PC-3 (cell line): Measurements from ENCODE around the gene AKAP6. TPM values are rescaled to one million over a fixed set of nuclear protein-coding genes. Genes with fewer than 3 reads are reported as not detected.

Experiments
- ATAC-seq: fragments of 200-7000 bp; cut with Tn5 transposase; 2 replicates; pipeline ENCODE4 v1.9.1; 2020; ENCODE audit warnings: mild to moderate bottlenecking, moderate library complexity
- BruUV-seq: library from RNA; stranded (reverse); fragments of 400-500 nt; replicated peaks from 2 replicates; lab custom pipeline; 2021; lab: Mats Ljungman, UMichigan
- CTCF ChIA-PET: fragments of 300-600 bp; sonication (Branson Sonifier 250); formaldehyde crosslinking; loops from one replicate; lab custom pipeline; 2022; ENCODE audit warnings: antibody characterized with exemption; lab: Charles Lee
- POLR2A ChIA-PET: fragments of 300-600 bp; sonication (Branson Sonifier 250); formaldehyde crosslinking; loops from one replicate; lab custom pipeline; 2022; ENCODE audit warnings: antibody characterized with exemption; ENCODE audit not compliant: unreplicated experiment; lab: Charles Lee
- DNase-seq: peaks from one replicate; pipeline ENCODE4 v3.0.0-alpha.2; 2015
- H2AFZ ChIP-seq: fragments of 300-600 bp; sonication (generic); 2 replicates; pipeline ENCODE4 v1.6.0; 2016; ENCODE audit warnings: antibody characterized with exemption, low read length
- H3F3A ChIP-seq: fragments of 300-600 bp; sonication (generic); one replicate; pipeline ENCODE4 v1.6.0; 2017; ENCODE audit warnings: antibody characterized with exemption, low read length, control low read depth, mild to moderate bottlenecking; ENCODE audit not compliant: unreplicated experiment
- H3K27ac ChIP-seq: fragments of 300-600 bp; sonication (generic); 2 replicates; pipeline ENCODE4 v1.5.1; 2016; ENCODE audit warnings: mild to moderate bottlenecking, low read length
- H3K27me3 ChIP-seq: fragments of 300-600 bp; sonication (generic); 2 replicates; pipeline ENCODE4 v1.6.1; 2016; ENCODE audit warnings: low read length, mixed read lengths
- H3K36me3 ChIP-seq: fragments of 300-600 bp; sonication (generic); 2 replicates; pipeline ENCODE4 v1.6.1; 2016; ENCODE audit warnings: low read depth, mixed run types, low read length, mixed read lengths
- H3K4me1 ChIP-seq: fragments of 300-600 bp; sonication (generic); 2 replicates; pipeline ENCODE4 v1.5.1; 2016; ENCODE audit warnings: low read length; ENCODE audit not compliant: insufficient read depth
- H3K4me2 ChIP-seq: fragments of 300-600 bp; sonication (generic); 2 replicates; pipeline ENCODE4 v1.6.0; 2016; ENCODE audit warnings: low read length
- H3K4me3 ChIP-seq: fragments of 300-600 bp; sonication (generic); 2 replicates; pipeline ENCODE4 v1.5.1; 2016; ENCODE audit warnings: mild to moderate bottlenecking, low read length, mixed read lengths
- H3K79me2 ChIP-seq: fragments of 300-600 bp; sonication (generic); 2 replicates; pipeline ENCODE4 v1.6.1; 2017; ENCODE audit warnings: low read length, mixed read lengths
- H3K9ac ChIP-seq: fragments of 300-600 bp; sonication (generic); 2 replicates; pipeline ENCODE4 v1.6.0; 2016; ENCODE audit warnings: mild to moderate bottlenecking, low read length
- H3K9me2 ChIP-seq: fragments of 300-600 bp; sonication (generic); replicated peaks from 2 replicates; pipeline ENCODE4 v1.6.1; 2016; ENCODE audit warnings: mixed run types, low read length, mixed read lengths
- H3K9me3 ChIP-seq: fragments of 300-600 bp; sonication (generic); 2 replicates; pipeline ENCODE4 v1.6.1; 2016; ENCODE audit warnings: low read length, mixed read lengths
- H4K20me1 ChIP-seq: fragments of 300-600 bp; sonication (generic); 2 replicates; pipeline ENCODE4 v1.6.1; 2016; ENCODE audit warnings: low read length, mixed read lengths
- EZH2 ChIP-seq: fragments of 300-600 bp; sonication (generic); IDR thresholded peaks from one replicate; pipeline ENCODE4 v1.6.1; 2017; ENCODE audit warnings: antibody characterized with exemption, mild to moderate bottlenecking, low read length; ENCODE audit not compliant: unreplicated experiment
- EZH2phosphoT487 ChIP-seq: fragments of 300-600 bp; sonication (generic); IDR thresholded peaks from 2 replicates; pipeline ENCODE4 v1.6.1; 2018; ENCODE audit warnings: mild to moderate bottlenecking, antibody characterized with exemption, low read length, borderline replicate concordance
- intact Hi-C: fragments of 100-400 bp; cut with micrococcal nuclease; formaldehyde crosslinking; loops from 2 replicates; pipeline ENCODE4 v1.9.0; 2023
- total RNA-seq: library from RNA; depleted of rRNA; stranded (reverse); fragments of >200 nt; gene quantifications from 2 replicates; pipeline ENCODE4 v1.2.3, GENCODE V29; 2014
- TF ChIP-seq, protein P1 (sequence below): fragments of 300-600 bp; sonication (generic); conservative IDR thresholded peaks from 2 replicates; pipeline ENCODE4 v1.5.1; 2017; ENCODE audit warnings: antibody characterized with exemption, low read depth, mild to moderate bottlenecking, low read length

Gene AKAP6
- total RNA-seq, 1 experiment from 2014 or later: 1.5 TPM

DNA sequence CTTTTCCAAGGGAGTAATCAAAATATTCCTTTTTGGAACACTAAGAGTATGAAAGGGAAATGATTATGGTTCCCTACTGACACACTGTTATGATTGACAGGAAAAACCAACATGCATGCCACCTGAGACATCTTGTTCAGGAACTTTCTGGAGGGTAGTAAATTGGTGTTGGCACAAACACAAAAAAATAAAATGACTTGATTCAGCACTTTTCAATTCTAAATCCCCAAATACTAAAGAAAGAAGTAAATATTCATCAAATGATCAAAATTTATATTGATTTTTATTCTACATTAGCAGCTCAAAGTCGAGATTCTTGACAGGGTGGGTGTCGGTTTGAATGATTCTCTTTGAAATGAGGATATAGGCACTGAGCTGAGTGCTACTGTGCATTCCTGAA is 338.2 kb downstream of the AKAP6 start:
- Histone ChIP-seq H3K4me3 (no peak overlapping the region), H4K20me1 (no peaks in the 10 kb centered on the region), H2AFZ (no peak overlapping the region), H3K9me3 (no peaks in the 10 kb centered on the region), H3K9me2 (no peaks in the 10 kb centered on the region), H3K27me3 (no peaks in the 10 kb centered on the region), H3K9ac (no peak overlapping the region), H3K4me1 (no peaks in the 10 kb centered on the region), H3K4me2 (no peak overlapping the region), H3K79me2 (no peaks in the 10 kb centered on the region), H3K27ac (no peak overlapping the region), H3K36me3 (no peaks in the 10 kb centered on the region), H3F3A (no peaks in the 10 kb centered on the region)
- ChIA-PET POLR2A (no interaction called here), CTCF (no interaction called here)
- intact Hi-C loops: no loop called here
- DNase-seq: no peak
- no peak for ATAC-seq
- TF ChIP-seq EZH2phosphoT487 (no peak), EZH2 (no peak)
- TF ChIP-seq, protein P1, sequence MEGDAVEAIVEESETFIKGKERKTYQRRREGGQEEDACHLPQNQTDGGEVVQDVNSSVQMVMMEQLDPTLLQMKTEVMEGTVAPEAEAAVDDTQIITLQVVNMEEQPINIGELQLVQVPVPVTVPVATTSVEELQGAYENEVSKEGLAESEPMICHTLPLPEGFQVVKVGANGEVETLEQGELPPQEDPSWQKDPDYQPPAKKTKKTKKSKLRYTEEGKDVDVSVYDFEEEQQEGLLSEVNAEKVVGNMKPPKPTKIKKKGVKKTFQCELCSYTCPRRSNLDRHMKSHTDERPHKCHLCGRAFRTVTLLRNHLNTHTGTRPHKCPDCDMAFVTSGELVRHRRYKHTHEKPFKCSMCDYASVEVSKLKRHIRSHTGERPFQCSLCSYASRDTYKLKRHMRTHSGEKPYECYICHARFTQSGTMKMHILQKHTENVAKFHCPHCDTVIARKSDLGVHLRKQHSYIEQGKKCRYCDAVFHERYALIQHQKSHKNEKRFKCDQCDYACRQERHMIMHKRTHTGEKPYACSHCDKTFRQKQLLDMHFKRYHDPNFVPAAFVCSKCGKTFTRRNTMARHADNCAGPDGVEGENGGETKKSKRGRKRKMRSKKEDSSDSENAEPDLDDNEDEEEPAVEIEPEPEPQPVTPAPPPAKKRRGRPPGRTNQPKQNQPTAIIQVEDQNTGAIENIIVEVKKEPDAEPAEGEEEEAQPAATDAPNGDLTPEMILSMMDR: no peak
- BruUV-seq: no TSS peak

DNA sequence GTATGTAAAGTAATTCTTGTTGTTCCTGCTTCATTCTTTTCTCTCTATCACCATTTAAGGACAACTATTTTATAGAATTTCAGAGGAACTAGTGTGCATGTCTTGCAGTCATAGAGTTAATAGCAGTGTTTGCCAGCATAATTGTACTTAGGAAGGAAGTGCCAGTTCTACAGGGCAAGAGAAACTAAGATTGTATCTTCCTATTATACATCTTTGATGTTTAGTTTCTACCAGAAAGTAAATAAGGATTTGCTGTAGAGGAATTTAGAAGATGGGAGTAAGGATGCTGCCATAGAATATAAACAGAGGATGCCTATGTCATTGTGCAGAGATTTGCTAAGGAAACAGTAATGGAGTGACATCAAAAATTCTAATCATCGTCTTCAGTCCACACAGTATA is 338.7 kb downstream of the AKAP6 start:
- Histone ChIP-seq H3F3A (no peaks in the 10 kb centered on the region), H3K36me3 (no peaks in the 10 kb centered on the region), H3K27ac (no peak overlapping the region), H3K79me2 (no peaks in the 10 kb centered on the region), H3K4me2 (no peak overlapping the region), H3K4me3 (no peak overlapping the region), H3K9me2 (no peaks in the 10 kb centered on the region), H3K9me3 (no peaks in the 10 kb centered on the region), H4K20me1 (no peaks in the 10 kb centered on the region), H2AFZ (no peak overlapping the region), H3K9ac (no peak overlapping the region), H3K4me1 (no peaks in the 10 kb centered on the region), H3K27me3 (no peaks in the 10 kb centered on the region)
- ATAC-seq: peak; percentile 71
- TF ChIP-seq EZH2phosphoT487: no peak
- TF ChIP-seq, protein P1: no peak
- TF ChIP-seq EZH2: no peak
- peak; percentile 27 for DNase-seq
- intact Hi-C loops: loop anchor here (2.0 kb wide), 1 partner anchor 17 kb away; no protein-coding TSS in a partner anchor
- POLR2A ChIA-PET: no interaction called here
- CTCF ChIA-PET: no interaction called here
- BruUV-seq: no TSS peak

DNA sequence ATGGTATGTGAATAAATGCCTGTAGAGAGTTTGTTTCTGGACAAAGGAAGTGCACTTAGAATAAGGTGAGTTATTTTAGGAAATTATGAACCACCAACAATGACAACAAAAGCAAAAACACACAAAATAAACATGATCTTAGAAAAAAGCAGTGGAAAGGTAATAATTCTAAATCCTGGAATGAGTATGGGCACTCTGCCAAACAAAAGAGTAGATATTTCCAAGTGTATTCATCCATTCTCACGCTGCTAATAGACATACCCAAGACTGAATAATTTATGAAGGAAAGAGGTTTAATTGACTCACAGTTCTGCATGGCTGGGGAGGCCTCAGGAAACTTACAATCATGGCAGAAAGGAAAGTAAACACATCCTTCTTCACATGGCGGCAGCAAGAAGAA is 340.3 kb downstream of the AKAP6 start:
- H2AFZ ChIP-seq: no peak overlapping the region
- no peaks in the 10 kb centered on the region for H3K27me3 ChIP-seq
- BruUV-seq: no TSS peak
- no peaks in the 10 kb centered on the region for H3K4me1 ChIP-seq
- no peaks in the 10 kb centered on the region for H3K9me2 ChIP-seq
- TF ChIP-seq, protein P1: no peak
- TF ChIP-seq EZH2phosphoT487 (no peak), EZH2 (no peak)
- no peak for DNase-seq
- no peaks in the 10 kb centered on the region for H3K36me3 ChIP-seq
- H3K27ac ChIP-seq: no peak overlapping the region
- no peak overlapping the region for H3K4me3 ChIP-seq
- H3K9me3 ChIP-seq: no peaks in the 10 kb centered on the region
- H3K4me2 ChIP-seq: no peak overlapping the region
- no peak for ATAC-seq
- ChIA-PET POLR2A (no interaction called here), CTCF (no interaction called here)
- intact Hi-C loops: loop anchor here (2.0 kb wide), 1 partner anchor 19 kb away; no protein-coding TSS in a partner anchor
- H3K9ac ChIP-seq: no peak overlapping the region
- H3F3A ChIP-seq: no peaks in the 10 kb centered on the region
- H4K20me1 ChIP-seq: no peaks in the 10 kb centered on the region
- H3K79me2 ChIP-seq: no peaks in the 10 kb centered on the region
